Activated CD8-positive, alpha-beta T cell treated with anti-CD3 and anti-CD28 coated beads for 36 hours (primary cell): ENCODE measurements around the gene GGA3. TPM values are rescaled to one million over a fixed set of nuclear protein-coding genes. Genes with fewer than 3 reads are reported as not detected.

Experiments
- ATAC-seq: fragments of 200-7000 bp; cut with Tn5 transposase; one replicate; pipeline ENCODE4 v1.10.0; 2021; ENCODE audit warnings: mild to moderate bottlenecking, moderate library complexity
- CTCF ChIA-PET: fragments of 350-600 bp; sonication (Branson Sonifier 250); formaldehyde crosslinking; loops from one replicate; lab custom pipeline; 2021; ENCODE audit warnings: antibody characterized with exemption; lab: Charles Lee
- POLR2A ChIA-PET: fragments of 350-600 bp; sonication (Branson Sonifier 250); formaldehyde crosslinking; loops from one replicate; lab custom pipeline; 2021; ENCODE audit warnings: antibody characterized with exemption; lab: Charles Lee
- DNase-seq: peaks from one replicate; pipeline ENCODE4 v3.0.0-alpha.2; 2020
- H3K27ac Mint-ChIP-seq: one replicate; pipeline ENCODE4 v1.8.0; 2021; ENCODE audit warnings: mild to moderate bottlenecking, mixed read lengths
- H3K27me3 Mint-ChIP-seq: one replicate; pipeline ENCODE4 v1.8.0; 2021; ENCODE audit warnings: mixed read lengths
- H3K36me3 Mint-ChIP-seq: one replicate; pipeline ENCODE4 v1.8.0; 2021; ENCODE audit warnings: low read depth, mixed read lengths
- H3K4me1 Mint-ChIP-seq: one replicate; pipeline ENCODE4 v1.8.0; 2021; ENCODE audit warnings: low read depth, mixed read lengths
- H3K4me3 Mint-ChIP-seq: one replicate; pipeline ENCODE4 v1.8.0; 2021; ENCODE audit warnings: mild to moderate bottlenecking, moderate library complexity, mixed read lengths
- H3K9me3 Mint-ChIP-seq: one replicate; pipeline ENCODE4 v1.8.0; 2021; ENCODE audit warnings: mixed read lengths
- intact Hi-C: fragments of 100-400 bp; cut with micrococcal nuclease; formaldehyde crosslinking; loops from one replicate; pipeline ENCODE4 v1.10.0; 2022
- total RNA-seq, 2 experiments: library from RNA; stranded (reverse); gene quantifications; one replicate each; pipeline ENCODE4 v1.2.3, GENCODE V29; 2021
- TF ChIP-seq, protein P1 (sequence below): fragments of 200-600 bp; IDR thresholded peaks from one replicate; pipeline ENCODE4 v1.8.0; 2022; ENCODE audit warnings: antibody characterized with exemption, mild to moderate bottlenecking

GGA3 gene
- total RNA-seq, 2 experiments from 2014 or later, result 65.5 to 65.8 TPM

DNA sequence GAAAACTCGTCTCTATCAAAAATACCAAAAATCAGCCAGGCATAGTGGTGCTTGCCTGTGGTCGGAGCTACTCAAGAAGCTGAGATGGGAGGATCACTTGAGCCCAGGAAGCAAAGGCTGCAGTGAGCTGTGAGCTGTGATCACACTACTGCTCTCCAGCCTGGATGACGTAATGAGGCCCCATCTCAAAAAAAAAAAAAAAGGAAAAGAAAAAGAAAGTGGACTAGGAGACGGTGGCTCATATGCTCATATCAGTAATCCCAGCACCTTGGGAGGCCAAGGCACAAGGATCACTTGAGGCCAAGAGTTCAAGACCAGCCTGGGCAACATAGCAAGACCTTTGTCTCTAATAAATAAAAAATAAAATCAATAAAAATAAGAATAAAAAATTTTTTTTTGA is 69.8 kb downstream of the GGA3 start:
- DNase-seq, result no peak
- TF ChIP-seq, protein P1, sequence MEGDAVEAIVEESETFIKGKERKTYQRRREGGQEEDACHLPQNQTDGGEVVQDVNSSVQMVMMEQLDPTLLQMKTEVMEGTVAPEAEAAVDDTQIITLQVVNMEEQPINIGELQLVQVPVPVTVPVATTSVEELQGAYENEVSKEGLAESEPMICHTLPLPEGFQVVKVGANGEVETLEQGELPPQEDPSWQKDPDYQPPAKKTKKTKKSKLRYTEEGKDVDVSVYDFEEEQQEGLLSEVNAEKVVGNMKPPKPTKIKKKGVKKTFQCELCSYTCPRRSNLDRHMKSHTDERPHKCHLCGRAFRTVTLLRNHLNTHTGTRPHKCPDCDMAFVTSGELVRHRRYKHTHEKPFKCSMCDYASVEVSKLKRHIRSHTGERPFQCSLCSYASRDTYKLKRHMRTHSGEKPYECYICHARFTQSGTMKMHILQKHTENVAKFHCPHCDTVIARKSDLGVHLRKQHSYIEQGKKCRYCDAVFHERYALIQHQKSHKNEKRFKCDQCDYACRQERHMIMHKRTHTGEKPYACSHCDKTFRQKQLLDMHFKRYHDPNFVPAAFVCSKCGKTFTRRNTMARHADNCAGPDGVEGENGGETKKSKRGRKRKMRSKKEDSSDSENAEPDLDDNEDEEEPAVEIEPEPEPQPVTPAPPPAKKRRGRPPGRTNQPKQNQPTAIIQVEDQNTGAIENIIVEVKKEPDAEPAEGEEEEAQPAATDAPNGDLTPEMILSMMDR, result no peak
- no peak overlapping the region for H3K4me3 Mint-ChIP-seq
- no peak overlapping the region for H3K27ac Mint-ChIP-seq
- no peaks in the 10 kb centered on the region for H3K27me3 Mint-ChIP-seq
- intact Hi-C loops, result no loop called here
- no peaks in the 10 kb centered on the region for H3K36me3 Mint-ChIP-seq
- no peak for ATAC-seq
- peaks cover 8% of the 10 kb centered on the region for H3K4me1 Mint-ChIP-seq
- ChIA-PET CTCF (interaction anchor here (1.3 to 7.7 kb wide), 4 partner anchors 10 to 230 kb away, joined by 3 to 79 read pairs (median 20); no protein-coding TSS in a partner anchor), POLR2A (interaction anchor here (1.0 kb wide), 1 partner anchor 8 kb away, joined by 3 read pairs; the partner anchor contains the start of gene SUMO2)
- no peaks in the 10 kb centered on the region for H3K9me3 Mint-ChIP-seq

DNA sequence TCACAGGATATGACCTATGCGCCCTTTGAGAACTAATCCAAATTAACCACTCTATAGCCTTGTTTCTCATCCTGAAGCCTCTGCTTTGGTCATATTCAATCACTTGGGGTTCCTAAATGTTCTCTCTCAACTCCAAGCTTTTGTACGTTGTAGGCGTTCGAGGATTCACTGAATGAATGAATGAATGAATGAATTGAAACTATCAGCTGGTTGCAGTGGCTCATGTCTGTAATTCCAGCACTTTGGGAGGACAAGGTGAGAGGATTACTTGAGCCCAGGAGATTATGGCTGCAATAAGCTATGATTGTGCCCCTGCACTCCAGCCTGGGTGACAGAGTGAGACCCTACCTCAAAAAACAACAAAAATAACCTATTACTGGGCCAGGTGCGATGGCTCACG is 72.8 kb downstream of the GGA3 start:
- no peaks in the 10 kb centered on the region for H3K36me3 Mint-ChIP-seq
- no peak for ATAC-seq
- ChIA-PET CTCF (interaction anchor here (0.7 to 7.7 kb wide), 8 partner anchors 8 to 82 kb away, joined by 3 to 79 read pairs (median 6); partner anchors contain the start of genes MIF4GD, NT5C and NUP85), POLR2A (interaction anchor here (1.2 to 1.9 kb wide), 5 partner anchors 17 to 75 kb away, joined by 3 to 9 read pairs (median 7); partner anchors contain the start of genes GGA3, JPT1 and NUP85)
- no peaks in the 10 kb centered on the region for H3K27me3 Mint-ChIP-seq
- H3K4me1 Mint-ChIP-seq, result peaks cover 18% of the 10 kb centered on the region
- TF ChIP-seq, protein P1, result no peak
- intact Hi-C loops, result no loop called here
- peak overlapping the region; percentile 20 for H3K27ac Mint-ChIP-seq
- H3K4me3 Mint-ChIP-seq, result no peak overlapping the region
- no peak for DNase-seq
- no peaks in the 10 kb centered on the region for H3K9me3 Mint-ChIP-seq

Other genes starting within 250 kb of the GGA3 start
- 10 to 100 TPM; 53.6 to 62.4 TPM for gene MRPL58, start 248.9 kb downstream of the GGA3 start, total RNA-seq
- 100 to 1,000 TPM; 177 to 183 TPM for gene ATP5PD, start 214.6 kb downstream of the GGA3 start, total RNA-seq
- gene KCTD2, start 214.4 kb downstream of the GGA3 start, total RNA-seq, result 10 to 100 TPM; 10.5 to 11.4 TPM
- gene SLC16A5, start 173.7 kb downstream of the GGA3 start, total RNA-seq, result 1 to 10 TPM; 2.0 to 2.8 TPM
- gene ARMC7, start 151.6 kb downstream of the GGA3 start, total RNA-seq, result 1 to 10 TPM; 5.4 TPM
- 10 to 100 TPM; 66.1 to 68.1 TPM for gene NT5C, start 129.9 kb downstream of the GGA3 start, total RNA-seq
- gene JPT1, start 107.1 kb downstream of the GGA3 start, total RNA-seq, result 100 to 1,000 TPM; 203 to 208 TPM
- gene SUMO2, start 78.6 kb downstream of the GGA3 start, total RNA-seq, result 100 to 1,000 TPM; 506 to 525 TPM
- gene NUP85, start 55.9 kb downstream of the GGA3 start, total RNA-seq, result 100 to 1,000 TPM; 108 to 116 TPM
- 10 to 100 TPM; 76.3 to 80.0 TPM for gene MRPS7, start 273 bp upstream of the GGA3 start, total RNA-seq
- gene MIF4GD, start 9.6 kb upstream of the GGA3 start, total RNA-seq, result 10 to 100 TPM; 42.4 to 43.8 TPM
- gene SLC25A19, start 27.8 kb upstream of the GGA3 start, total RNA-seq, result 10 to 100 TPM; 55.1 to 55.2 TPM
- 100 to 1,000 TPM; 167 to 179 TPM for gene GRB2, start 144.1 kb upstream of the GGA3 start, total RNA-seq
- gene TMEM94, start 195.0 kb upstream of the GGA3 start, total RNA-seq, result 10 to 100 TPM; 55.3 to 56.4 TPM